Middle frontal gyrus (tissue), 1 donor: ENCODE results near the gene TRIM2.
"Not testable (repeated sequence)": the region's sequence is repeated elsewhere in the genome, so short reads cannot be mapped to it uniquely, and the experiment has no call there.

Experiments
- DNase-seq: peaks from one replicate; pipeline ENCODE4 v3.0.0-alpha.2; 2015; ENCODE audit warnings: low spot score; ENCODE audit errors: extremely low spot score

The TRIM2 gene

DNA sequence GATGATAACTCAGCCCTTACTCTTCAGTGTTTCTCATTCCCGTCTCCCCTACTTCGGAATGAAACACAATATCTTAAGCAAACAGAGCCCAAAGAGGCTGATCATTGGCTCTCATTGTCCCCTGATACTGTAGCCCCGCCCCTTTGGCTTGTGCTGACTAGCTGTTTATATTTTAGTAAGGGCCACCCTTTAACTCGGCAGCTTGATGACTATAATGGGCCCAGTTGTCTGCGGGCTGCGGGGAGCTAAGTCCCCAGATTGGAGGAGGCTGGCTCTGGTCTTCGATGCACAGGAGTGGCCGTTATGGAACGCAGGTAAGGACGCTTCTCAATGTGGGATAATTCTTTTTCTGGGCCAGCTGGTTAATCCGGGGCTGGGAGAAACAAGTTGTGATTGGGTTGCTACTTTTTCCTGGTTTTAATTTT is at the start of gene TRIM2:
Gene TRIM2, plus strand, starts transcription at position 197 of the 425 bp plus-strand sequence. Its CDS starts 88 bp downstream, at position 285.
- peak; percentile 73 for DNase-seq

DNA sequence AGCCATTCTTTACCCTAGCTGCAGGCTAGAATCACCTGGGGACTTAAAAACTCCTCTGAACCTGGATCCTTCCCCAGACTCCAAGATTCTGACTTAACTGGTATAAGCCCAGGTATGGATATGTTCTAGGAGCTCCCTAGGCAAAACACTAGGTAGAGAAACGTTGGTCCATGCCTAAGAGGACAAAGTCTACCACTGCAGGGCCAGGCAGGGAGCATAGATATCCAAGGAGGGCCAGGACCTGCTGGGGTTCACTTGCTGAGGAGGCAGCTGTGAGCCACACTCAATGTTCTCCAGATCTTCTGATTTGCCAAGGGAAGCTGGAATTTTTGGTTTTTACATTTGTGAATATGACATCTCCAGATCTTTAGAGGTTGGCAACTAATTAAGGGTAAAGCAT is 48.6 kb upstream of the TRIM2 start:
- DNase-seq, result no peak

GRCh38 chr4:153156263-153156662 is 48.0 kb upstream of the TRIM2 start:
- DNase-seq, result no peak

- no peak for DNase-seq
Measured at GRCh38 chr4:153156721-153157120, 47.5 kb upstream of the TRIM2 start.

DNA sequence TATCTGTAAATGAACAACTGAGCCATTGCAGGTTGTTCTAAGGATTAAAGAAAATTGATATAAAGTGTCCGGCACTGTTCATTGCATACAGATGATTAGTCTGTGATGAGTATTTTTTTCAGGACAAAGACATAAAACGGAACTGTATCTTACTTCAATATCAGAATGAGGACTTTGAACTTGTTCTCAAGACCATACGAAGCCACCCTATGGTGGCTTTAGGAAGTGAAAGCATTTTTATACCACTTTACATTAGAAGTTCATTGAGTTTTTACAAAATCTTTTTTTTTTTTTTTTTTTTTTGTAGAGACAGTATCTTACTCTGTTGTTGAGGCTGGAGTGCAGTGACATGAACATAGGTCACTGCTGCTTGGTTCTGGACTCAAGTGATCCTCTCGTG is 45.2 kb upstream of the TRIM2 start:
- no peak for DNase-seq

GRCh38 chr4:153159728-153160221 is 44.5 kb upstream of the TRIM2 start:
- DNase-seq, result no peak

DNA sequence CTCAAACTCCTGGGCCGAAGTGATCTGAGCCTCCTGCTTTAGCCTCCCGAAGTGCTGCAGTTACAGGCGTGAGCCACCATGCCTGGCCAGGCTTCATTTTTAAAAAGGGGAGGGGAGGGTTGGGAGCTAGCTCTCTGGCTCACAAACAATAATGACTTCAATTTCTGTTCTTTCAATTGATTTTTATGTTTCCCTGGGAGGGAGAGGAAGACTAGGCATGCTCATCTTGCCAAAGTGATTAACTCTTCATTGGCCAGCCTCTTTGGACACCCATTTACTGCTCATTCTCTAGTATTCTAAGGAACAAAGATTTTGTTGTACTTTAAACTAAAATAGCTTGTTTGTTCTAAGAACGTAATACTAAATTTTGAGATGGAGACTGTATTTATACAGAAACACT is 43.4 kb upstream of the TRIM2 start:
- DNase-seq, result no peak

DNA sequence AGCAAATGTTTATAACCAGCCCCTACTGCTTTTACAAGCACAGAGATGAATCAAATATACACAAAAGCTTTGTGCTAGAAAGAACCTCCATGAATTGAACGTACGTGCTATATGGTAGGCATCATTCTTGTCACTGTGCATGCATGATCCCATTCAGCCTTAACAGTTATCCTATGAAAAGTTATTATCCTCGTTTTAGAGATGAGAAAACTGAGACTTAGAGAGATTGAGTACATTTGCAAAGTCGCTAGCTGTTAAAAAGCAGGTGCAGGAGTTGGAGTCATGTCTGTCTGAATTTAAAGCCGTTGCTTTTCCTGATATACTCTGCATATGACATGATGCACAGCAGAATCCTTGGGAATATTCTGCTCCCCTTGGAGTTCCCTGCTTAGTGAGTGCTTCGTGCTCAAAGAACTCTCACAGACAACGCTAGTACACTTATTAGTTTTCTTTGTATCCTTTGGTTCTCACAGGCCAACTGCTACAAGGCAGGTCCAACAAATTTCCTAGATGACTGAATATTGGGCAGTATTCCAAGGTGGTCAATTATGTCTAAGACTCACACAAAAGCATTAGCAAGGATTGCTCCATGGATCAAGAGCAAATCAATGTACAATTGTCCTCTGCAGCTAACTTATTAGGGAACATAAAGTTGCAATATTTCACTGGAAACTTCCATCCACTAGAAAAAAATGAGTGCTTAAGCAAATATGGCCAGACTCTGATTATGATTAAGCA is 42.8 kb upstream of the TRIM2 start:
- DNase-seq, result no peak

DNA sequence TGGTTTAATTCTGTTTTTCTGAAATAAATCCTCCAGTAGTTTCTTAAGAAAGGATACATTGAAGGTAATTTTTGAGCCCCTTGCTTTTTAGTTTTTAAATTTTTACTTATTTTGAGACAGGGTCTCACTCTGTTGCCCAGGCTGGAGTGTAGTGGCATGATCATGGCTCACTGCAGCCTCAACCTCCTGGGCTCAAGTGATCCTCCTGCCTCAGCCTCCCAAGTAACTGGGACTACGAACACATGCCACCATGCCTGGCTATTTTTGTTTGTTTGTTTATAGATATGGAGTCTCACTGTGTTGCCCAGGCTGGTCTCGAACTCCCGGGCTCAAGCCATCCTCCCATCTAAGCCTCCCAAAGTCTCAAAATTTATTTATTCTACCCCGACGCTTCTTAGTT is 39.0 kb upstream of the TRIM2 start:
- DNase-seq, result not testable (repeated sequence)

- no peak for DNase-seq
Measured at GRCh38 chr4:153166716-153167501, 37.3 kb upstream of the TRIM2 start.

GRCh38 chr4:153169776-153170175 is 34.5 kb upstream of the TRIM2 start:
- peak; percentile 82 for DNase-seq

- DNase-seq, result no peak
Measured at GRCh38 chr4:153170407-153170806, 33.8 kb upstream of the TRIM2 start.

GRCh38 chr4:153174821-153175567 is 29.2 kb upstream of the TRIM2 start:
- DNase-seq, result no peak

DNA sequence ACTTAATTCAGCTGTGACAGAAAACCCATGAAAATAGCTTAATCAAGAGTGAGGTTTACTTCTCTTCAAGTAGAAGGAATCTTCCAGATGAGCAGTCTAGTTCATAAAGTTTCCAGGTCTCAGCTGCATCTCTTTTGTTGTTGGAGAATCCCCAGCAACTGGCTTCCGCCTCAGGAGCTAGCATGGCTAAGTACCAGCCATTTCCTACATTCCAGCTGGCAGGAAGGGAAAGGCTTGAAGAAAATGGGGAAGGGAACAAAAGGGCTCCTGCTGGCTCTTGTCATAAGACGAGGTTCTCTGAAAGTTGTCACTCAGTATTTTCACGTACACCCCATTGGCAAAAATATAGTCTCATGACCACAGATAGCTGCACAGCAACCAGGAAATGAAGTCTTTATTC is 27.3 kb upstream of the TRIM2 start:
- DNase-seq, result no peak

DNA sequence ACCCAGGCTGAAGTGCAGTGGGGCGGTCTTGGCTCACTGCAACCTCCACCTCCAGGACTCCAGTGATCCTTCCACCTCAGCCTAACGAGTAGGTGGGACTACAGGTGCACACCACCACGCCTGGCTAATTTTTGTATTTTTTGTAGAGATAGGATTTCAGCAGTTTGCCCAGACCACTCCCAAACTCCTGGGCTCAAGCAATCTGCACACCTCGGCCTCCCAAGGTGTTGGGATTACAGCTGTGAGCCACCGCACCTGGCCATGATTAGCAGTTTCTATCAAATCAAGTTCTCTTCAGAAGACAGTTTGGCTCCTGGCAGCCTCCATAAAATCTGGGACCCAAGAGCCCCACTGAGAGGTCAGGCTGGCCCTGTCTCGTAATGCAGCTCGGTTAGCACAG is 26.4 kb upstream of the TRIM2 start:
- DNase-seq, result no peak

- DNase-seq, result no peak
Measured at GRCh38 chr4:153179100-153179499, 25.1 kb upstream of the TRIM2 start.

- no peak for DNase-seq
Measured at GRCh38 chr4:153181293-153181692, 22.9 kb upstream of the TRIM2 start.

DNA sequence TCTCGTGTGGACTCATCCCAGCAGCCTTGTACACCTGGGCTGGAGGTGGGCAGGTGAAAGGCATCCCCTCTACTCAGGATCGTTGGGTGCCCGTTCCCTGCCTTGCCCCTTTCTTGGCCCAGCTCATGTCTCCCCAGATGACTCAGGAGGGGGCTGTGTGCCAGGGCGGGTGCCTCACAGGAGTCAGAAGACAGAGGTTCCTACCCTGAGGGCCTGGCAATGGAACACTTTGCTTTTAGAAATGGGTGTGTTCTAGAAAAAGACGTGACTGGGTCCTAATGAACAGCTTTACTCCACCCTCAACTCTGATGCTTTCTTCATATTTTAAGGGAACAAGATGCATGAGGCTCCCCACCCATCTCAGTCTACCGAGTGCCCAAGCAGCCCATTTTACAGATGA is 22.5 kb upstream of the TRIM2 start:
- DNase-seq, result no peak

DNA sequence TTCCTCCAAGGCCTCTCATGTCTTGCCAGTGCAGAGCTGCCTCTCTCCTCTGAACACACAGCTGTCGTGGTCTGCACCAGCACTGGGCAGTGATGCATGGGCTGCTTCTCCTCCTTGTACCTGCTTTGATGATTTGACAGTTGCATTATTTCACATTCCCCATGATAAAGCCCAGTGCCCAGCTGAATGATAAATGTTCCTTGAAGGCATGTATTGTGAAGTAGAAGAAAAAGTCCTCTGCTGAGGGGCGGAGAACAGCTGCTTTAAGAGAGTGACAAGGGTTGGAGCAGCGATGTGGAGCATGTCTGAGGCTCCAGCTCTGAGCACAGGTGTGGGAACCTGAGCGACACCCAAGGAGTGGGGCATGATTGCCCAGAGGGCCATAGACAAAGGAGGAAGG is 21.1 kb upstream of the TRIM2 start:
- DNase-seq, result no peak

DNA sequence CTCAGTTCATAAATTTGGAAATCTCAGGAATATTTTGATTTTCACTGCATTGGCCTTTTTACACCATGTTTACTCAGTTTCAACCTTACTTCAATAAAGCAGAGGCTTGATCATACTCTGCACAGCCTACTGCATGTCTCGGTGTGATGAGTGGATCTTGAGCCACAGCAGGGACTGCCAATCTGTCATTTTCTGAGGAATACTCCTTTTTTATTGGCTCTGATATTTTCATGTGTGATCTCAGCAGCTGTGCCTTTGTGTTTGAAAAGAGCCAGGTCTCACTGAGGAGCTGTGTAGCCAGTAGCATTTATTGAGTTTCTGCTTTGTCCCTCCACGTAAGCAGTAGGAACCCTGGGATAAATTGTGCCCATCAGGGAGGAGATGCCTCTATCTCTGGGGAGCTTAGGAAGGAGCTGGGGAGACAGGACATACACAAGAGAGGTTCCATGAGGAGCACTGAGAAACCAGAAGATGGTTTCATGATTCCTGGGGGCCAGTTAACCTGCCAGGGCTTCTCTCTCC is 18.9 kb upstream of the TRIM2 start:
- DNase-seq, result no peak

GRCh38 chr4:153186046-153186728 is 18.1 kb upstream of the TRIM2 start:
- no peak for DNase-seq
